Stimulated activated CD4-positive, alpha-beta T cell treated with anti-CD3 and anti-CD28 coated beads, Interleukin-4, amount 100 ng/mL, for 48 hours (primary cell): ENCODE results near the gene NAB2.

ENCODE experiments used
- DNase-seq, 2 donors: peaks; one replicate each; pipeline ENCODE4 v3.0.0-alpha.2; 2020; ENCODE audit warnings: low read depth in 2 of 2

NAB2 gene

GRCh38 chr12:57131896-57132744 lies 43.2 kb downstream of the NAB2 start:
- DNase-seq = no peak

- DNase-seq = no peak
These were observed 44.2 kb downstream of the NAB2 start for GRCh38 chr12:57133013-57133569.

- DNase-seq = no peak
These were observed 45.0 kb downstream of the NAB2 start for GRCh38 chr12:57133916-57134315.

- DNase-seq = no peak
These were observed 46.0 kb downstream of the NAB2 start for GRCh38 chr12:57134949-57135348.

- DNase-seq = no peak
These were observed 46.8 kb downstream of the NAB2 start for GRCh38 chr12:57135527-57136326.

GRCh38 chr12:57138526-57139272 lies 49.8 kb downstream of the NAB2 start:
- no peak for DNase-seq

- no peak for DNase-seq
These were observed 51.1 kb downstream of the NAB2 start for GRCh38 chr12:57139796-57140649.

- DNase-seq = no peak
These were observed 52.3 kb downstream of the NAB2 start for GRCh38 chr12:57141249-57141648.

GRCh38 chr12:57142121-57142520 lies 53.2 kb downstream of the NAB2 start:
- no peak for DNase-seq

- no peak for DNase-seq
These were observed 53.8 kb downstream of the NAB2 start for GRCh38 chr12:57142727-57143126.

GRCh38 chr12:57143454-57143853 lies 54.5 kb downstream of the NAB2 start:
- no peak for DNase-seq
